ENCODE results near the gene LRRC36. TPM values are rescaled to one million over a fixed set of nuclear protein-coding genes. Genes with fewer than 3 reads are reported as not detected.

LRRC36 gene
- total and polyA plus RNA-seq, 2 of the 13 experiments (the other 11 are each of a cell fraction or from before 2014, with no cell fraction given): 0.12 to 0.15 TPM

DNA sequence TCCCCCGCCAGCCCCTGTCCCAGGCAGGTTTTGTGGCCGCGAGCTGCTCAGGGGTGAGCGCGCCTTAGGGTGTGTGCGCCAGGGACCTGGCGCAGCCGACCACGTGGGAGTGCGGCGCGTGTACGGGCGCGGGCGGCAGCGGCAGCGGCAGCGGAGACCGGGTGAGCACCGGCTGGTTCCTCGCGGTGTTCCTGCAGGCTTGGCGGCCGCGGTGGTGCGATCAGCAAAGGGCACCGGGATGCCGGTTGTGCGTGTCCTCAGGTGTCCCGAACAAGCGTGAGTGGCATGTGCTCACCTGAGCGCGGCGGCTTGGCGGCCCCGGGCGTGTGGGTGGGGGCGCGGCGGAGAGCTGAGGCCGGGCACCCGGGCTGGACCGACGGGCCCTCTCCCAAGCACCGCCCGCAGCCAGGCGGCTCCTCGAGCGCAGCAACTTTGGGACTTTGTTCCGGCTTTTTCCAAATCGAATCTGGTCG is 103.9 kb downstream of the LRRC36 start (continued):
- TF ChIP-seq SNAI1 (CRISPR knock-in tag; IDR thresholded peaks at IDR 0.05; ENCODE audit: borderline replicate concordance) (0 out of 2 replicates have a peak, but pooled peaks have one; percentile 68), SUZ12 (IDR thresholded peaks at IDR 0.05; ENCODE audit: low read depth, low read length) (no peak), TRIM22 (IDR thresholded peaks at IDR 0.05) (no peak), TBL1XR1 (IDR thresholded peaks at IDR 0.05; ENCODE audit: borderline replicate concordance, low read length, partially characterized antibody) (no peak), ATF7-NPFF (CRISPR knock-in tag; IDR thresholded peaks at IDR 0.05; ENCODE audit: low read depth) (peak; percentile 97), RXRA (CRISPR knock-in tag; IDR thresholded peaks at IDR 0.05) (peak; percentile 60; the same call in 1 of the 2 replicates), RFXAP (CRISPR knock-in tag; IDR thresholded peaks at IDR 0.05; ENCODE audit: borderline replicate concordance) (no peak; the same call in 1 of the 2 replicates), CENPBD1 (CRISPR knock-in tag; IDR thresholded peaks at IDR 0.05; ENCODE audit: borderline replicate concordance, low read depth) (no peak), STAG1 (CRISPR knock-in tag; IDR thresholded peaks at IDR 0.05) (no peak; the same call in 1 of the 2 replicates), ZNF780A (CRISPR knock-in tag; IDR thresholded peaks at IDR 0.05) (no peak), CSRNP1 (CRISPR knock-in tag; IDR thresholded peaks at IDR 0.05) (peak; percentile 96; the same call in 1 of the 2 replicates), NR1H2 (CRISPR knock-in tag; IDR thresholded peaks at IDR 0.05; ENCODE audit: borderline replicate concordance, low read depth) (peak; percentile 68; the same call in 1 of the 2 replicates), JUN (CRISPR knock-in tag; IDR thresholded peaks at IDR 0.05) (peak; percentile 59; the same call in 1 of the 2 replicates), ZNF879 (CRISPR knock-in tag; IDR thresholded peaks at IDR 0.05) (peak; percentile 87), ZNF430 (CRISPR knock-in tag; IDR thresholded peaks at IDR 0.05) (peak; percentile 96; the same call in 1 of the 2 replicates), ZUFSP (CRISPR knock-in tag; IDR thresholded peaks at IDR 0.05; ENCODE audit: borderline replicate concordance) (no peak), GTF2F1 (IDR thresholded peaks at IDR 0.05; ENCODE audit: low read length) (no peak), CBX2 (IDR thresholded peaks at IDR 0.05; ENCODE audit: low read depth, low read length) (no peak), CBX2 (CRISPR knock-in tag; IDR thresholded peaks at IDR 0.05; ENCODE audit: low read depth) (no peak), FOXP1 (IDR thresholded peaks at IDR 0.05) (no peak), FOXP1 (CRISPR knock-in tag; IDR thresholded peaks at IDR 0.05) (no peak; the same call in 1 of the 2 replicates), ATF5 (CRISPR knock-in tag; IDR thresholded peaks at IDR 0.05; ENCODE audit: low read depth) (peak; percentile 94)
- TF ChIP-seq, protein P1, sequence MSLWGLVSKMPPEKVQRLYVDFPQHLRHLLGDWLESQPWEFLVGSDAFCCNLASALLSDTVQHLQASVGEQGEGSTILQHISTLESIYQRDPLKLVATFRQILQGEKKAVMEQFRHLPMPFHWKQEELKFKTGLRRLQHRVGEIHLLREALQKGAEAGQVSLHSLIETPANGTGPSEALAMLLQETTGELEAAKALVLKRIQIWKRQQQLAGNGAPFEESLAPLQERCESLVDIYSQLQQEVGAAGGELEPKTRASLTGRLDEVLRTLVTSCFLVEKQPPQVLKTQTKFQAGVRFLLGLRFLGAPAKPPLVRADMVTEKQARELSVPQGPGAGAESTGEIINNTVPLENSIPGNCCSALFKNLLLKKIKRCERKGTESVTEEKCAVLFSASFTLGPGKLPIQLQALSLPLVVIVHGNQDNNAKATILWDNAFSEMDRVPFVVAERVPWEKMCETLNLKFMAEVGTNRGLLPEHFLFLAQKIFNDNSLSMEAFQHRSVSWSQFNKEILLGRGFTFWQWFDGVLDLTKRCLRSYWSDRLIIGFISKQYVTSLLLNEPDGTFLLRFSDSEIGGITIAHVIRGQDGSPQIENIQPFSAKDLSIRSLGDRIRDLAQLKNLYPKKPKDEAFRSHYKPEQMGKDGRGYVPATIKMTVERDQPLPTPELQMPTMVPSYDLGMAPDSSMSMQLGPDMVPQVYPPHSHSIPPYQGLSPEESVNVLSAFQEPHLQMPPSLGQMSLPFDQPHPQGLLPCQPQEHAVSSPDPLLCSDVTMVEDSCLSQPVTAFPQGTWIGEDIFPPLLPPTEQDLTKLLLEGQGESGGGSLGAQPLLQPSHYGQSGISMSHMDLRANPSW (CRISPR knock-in tag; IDR thresholded peaks at IDR 0.05; ENCODE audit: borderline replicate concordance): no peak
